Lower leg skin (tissue), 3 donors: ENCODE data around the gene IPO5.

Experiments
- CTCF ChIP-seq, 3 donors: fragments of 450-650 bp; IDR thresholded peaks; one replicate each; pipeline ENCODE4 v1.5.1; 2016; ENCODE audit warnings: antibody characterized with exemption in 3 of 3, mild to moderate bottlenecking in 3 of 3, moderate library complexity in 2 of 3
- POLR2A ChIP-seq, 2 donors: fragments of 450-650 bp; IDR thresholded peaks; one replicate each; pipeline ENCODE4 v1.6.1; 2016 to 2017; ENCODE audit warnings: antibody characterized with exemption in 2 of 2, mild to moderate bottlenecking in 1 of 2, moderate library complexity in 1 of 2

- no peak for TF ChIP-seq CTCF (IDR thresholded peaks at IDR 0.05)
- no peak for TF ChIP-seq POLR2A (IDR thresholded peaks at IDR 0.05)
Measured at GRCh38 chr13:98069985-98070384, 116.5 kb downstream of the IPO5 start.
